ENCODE measurements around the gene KRT8.

The KRT8 gene

GRCh38 chr12:52917800-52918199, 12.9 kb upstream of the KRT8 start:
- no peak overlapping the region for H3K4me3 ChIP-seq (ENCODE audit: low read length)
- DNase-seq (ENCODE audit: low read depth): no peak
- TF ChIP-seq, protein P1, sequence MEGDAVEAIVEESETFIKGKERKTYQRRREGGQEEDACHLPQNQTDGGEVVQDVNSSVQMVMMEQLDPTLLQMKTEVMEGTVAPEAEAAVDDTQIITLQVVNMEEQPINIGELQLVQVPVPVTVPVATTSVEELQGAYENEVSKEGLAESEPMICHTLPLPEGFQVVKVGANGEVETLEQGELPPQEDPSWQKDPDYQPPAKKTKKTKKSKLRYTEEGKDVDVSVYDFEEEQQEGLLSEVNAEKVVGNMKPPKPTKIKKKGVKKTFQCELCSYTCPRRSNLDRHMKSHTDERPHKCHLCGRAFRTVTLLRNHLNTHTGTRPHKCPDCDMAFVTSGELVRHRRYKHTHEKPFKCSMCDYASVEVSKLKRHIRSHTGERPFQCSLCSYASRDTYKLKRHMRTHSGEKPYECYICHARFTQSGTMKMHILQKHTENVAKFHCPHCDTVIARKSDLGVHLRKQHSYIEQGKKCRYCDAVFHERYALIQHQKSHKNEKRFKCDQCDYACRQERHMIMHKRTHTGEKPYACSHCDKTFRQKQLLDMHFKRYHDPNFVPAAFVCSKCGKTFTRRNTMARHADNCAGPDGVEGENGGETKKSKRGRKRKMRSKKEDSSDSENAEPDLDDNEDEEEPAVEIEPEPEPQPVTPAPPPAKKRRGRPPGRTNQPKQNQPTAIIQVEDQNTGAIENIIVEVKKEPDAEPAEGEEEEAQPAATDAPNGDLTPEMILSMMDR (IDR thresholded peaks at IDR 0.05; ENCODE audit: insufficient read depth, low read depth, low read length, missing control alignments): no peak

GRCh38 chr12:52916216-52916615, 11.3 kb upstream of the KRT8 start:
- TF ChIP-seq, protein P1 (IDR thresholded peaks at IDR 0.05; ENCODE audit: insufficient read depth, low read depth, low read length, missing control alignments): no peak
- no peak overlapping the region for H3K4me3 ChIP-seq (ENCODE audit: low read length)
- no peak for DNase-seq (ENCODE audit: low read depth)

DNA sequence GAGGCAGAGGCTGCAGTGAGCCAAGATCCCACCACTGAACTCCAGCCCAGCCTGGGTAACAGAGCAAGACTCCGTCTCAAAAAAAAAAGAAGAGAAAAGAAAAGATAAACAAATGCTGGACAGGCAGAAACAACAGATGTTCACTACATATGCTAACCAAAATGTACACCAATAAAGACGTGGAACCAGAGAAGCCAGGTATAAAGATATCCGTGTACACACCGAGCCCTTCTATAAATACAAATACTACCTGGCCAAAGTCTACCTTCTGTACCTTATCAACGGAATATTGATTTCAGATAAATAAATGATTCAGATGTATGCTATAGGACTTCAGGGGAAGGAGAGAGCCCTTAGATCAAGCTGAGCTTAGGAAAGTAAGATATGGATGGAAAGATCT, 10.8 kb upstream of the KRT8 start:
- no peak overlapping the region for H3K4me3 ChIP-seq (ENCODE audit: low read length)
- no peak for DNase-seq (ENCODE audit: low read depth)
- TF ChIP-seq, protein P1 (IDR thresholded peaks at IDR 0.05; ENCODE audit: insufficient read depth, low read depth, low read length, missing control alignments): no peak

GRCh38 chr12:52914576-52915121, 9.8 kb upstream of the KRT8 start:
- TF ChIP-seq, protein P1 (IDR thresholded peaks at IDR 0.05; ENCODE audit: insufficient read depth, low read depth, low read length, missing control alignments): no peak
- DNase-seq (ENCODE audit: low read depth): no peak
- no peak overlapping the region for H3K4me3 ChIP-seq (ENCODE audit: low read length)

DNA sequence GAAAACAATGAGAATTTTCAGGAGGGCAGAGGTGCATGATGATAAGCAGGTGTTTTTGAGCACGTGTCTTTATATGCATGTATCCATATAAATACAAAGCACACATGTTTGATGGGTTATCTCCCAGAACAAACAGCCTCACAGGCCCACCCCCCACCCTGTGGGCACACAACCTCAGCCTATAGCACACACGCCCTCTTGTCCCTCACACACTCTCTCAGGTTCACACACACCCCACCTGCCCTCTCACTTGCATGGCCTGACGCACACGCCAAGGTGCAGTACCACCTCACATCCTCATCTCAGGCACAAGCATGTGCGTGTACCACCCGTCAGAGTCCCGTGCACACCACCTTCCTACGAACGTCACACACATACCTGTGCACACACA, 8.6 kb upstream of the KRT8 start:
- TF ChIP-seq, protein P1 (IDR thresholded peaks at IDR 0.05; ENCODE audit: insufficient read depth, low read depth, low read length, missing control alignments): no peak
- no peak for DNase-seq (ENCODE audit: low read depth)
- H3K4me3 ChIP-seq (ENCODE audit: low read length): no peak overlapping the region

DNA sequence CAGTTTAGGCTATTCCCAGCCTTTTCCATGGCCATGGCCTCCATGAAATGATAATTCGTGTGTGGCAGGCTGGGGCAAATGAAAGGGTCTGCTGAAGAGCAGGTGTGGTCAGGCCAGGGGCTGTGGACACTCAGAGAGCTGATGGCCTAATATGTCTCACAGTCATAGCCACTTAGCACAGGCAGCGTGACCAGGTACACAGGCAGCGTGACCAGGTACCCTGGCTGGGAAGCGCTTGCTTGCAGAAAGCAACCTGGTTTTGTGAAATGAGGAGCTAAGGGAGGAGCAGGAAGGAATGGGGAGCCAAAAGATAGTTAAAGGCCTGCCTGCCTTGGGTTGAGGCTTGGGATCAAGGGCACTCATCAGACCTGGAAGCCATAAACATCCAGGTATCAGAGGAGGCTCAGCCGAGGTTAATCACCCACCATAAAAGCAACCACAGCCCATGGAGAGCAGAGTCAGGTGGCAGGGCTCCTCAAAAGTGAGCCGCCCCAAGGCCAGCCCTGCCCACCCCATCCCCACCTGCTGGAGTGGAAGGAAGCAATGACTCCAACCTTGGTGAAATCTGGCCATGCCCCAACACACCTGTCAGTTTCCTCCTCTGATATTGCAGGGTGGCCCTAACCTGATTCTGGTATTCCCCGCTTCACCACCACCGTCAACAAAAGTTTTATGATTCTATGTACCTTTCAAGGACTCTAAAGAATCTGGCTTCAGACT, 8.0 kb upstream of the KRT8 start:
- TF ChIP-seq, protein P1 (IDR thresholded peaks at IDR 0.05; ENCODE audit: insufficient read depth, low read depth, low read length, missing control alignments): no peak
- no peak for DNase-seq (ENCODE audit: low read depth)
- no peak overlapping the region for H3K4me3 ChIP-seq (ENCODE audit: low read length)
